WTC11 (cell line): ENCODE measurements around the gene PIAS2. TPM values are rescaled to one million over a fixed set of nuclear protein-coding genes. Genes with fewer than 3 reads are reported as not detected.
A peak's percentile ranks its signal among the peaks of the same experiment; 100 is the strongest.

Source experiments
- ATAC-seq: fragments of 200-7000 bp; cut with Tn5 transposase; 2 replicates; pipeline ENCODE4 v1.10.0; 2021; ENCODE audit warnings: mild to moderate bottlenecking, moderate library complexity
- CTCF ChIA-PET: fragments of 300-600 bp; sonication (Branson Sonifier 250); formaldehyde crosslinking; loops from one replicate; lab custom pipeline; 2021; ENCODE audit warnings: antibody characterized with exemption; lab: Charles Lee
- POLR2A ChIA-PET: fragments of 350-600 bp; sonication (Branson Sonifier 250); formaldehyde crosslinking; loops from one replicate; lab custom pipeline; 2021; ENCODE audit warnings: antibody characterized with exemption; lab: Charles Lee
- DNase-seq: peaks from one replicate; pipeline ENCODE4 v3.0.0; 2021; ENCODE audit warnings: low spot score
- H3K27ac Mint-ChIP-seq: 2 replicates; pipeline ENCODE4 v1.8.0; 2021; ENCODE audit warnings: mixed read lengths
- H3K27me3 Mint-ChIP-seq: 2 replicates; pipeline ENCODE4 v1.8.0; 2021; ENCODE audit warnings: low read depth, mild to moderate bottlenecking, moderate library complexity, mixed read lengths
- H3K36me3 Mint-ChIP-seq: 2 replicates; pipeline ENCODE4 v1.8.0; 2021; ENCODE audit warnings: mixed read lengths
- H3K4me1 Mint-ChIP-seq: 2 replicates; pipeline ENCODE4 v1.8.0; 2022; ENCODE audit warnings: mixed read lengths
- H3K4me3 Mint-ChIP-seq: 2 replicates; pipeline ENCODE4 v1.8.0; 2021; ENCODE audit warnings: mild to moderate bottlenecking, moderate library complexity, mixed read lengths
- H3K9me3 Mint-ChIP-seq: 2 replicates; pipeline ENCODE4 v1.8.0; 2021; ENCODE audit warnings: mixed read lengths
- ATF1 ChIP-seq: sonication (generic); formaldehyde crosslinking; IDR thresholded peaks from 2 replicates; pipeline ENCODE4 v1.8.1; 2023; ENCODE audit warnings: mild to moderate bottlenecking, moderate library complexity, missing genetic modification reagents
- ELF4 ChIP-seq: sonication (generic); formaldehyde crosslinking; IDR thresholded peaks from 2 replicates; pipeline ENCODE4 v1.8.1; 2022; ENCODE audit warnings: low read depth, mild to moderate bottlenecking, moderate library complexity, missing genetic modification reagents
- FOXJ3 ChIP-seq: sonication (generic); formaldehyde crosslinking; IDR thresholded peaks from 2 replicates; pipeline ENCODE4 v1.9.0; 2021; ENCODE audit warnings: missing genetic modification reagents, mild to moderate bottlenecking, borderline replicate concordance
- FOXP1 ChIP-seq: sonication (generic); formaldehyde crosslinking; IDR thresholded peaks from 2 replicates; pipeline ENCODE4 v1.8.0; 2022; ENCODE audit warnings: missing genetic modification reagents, mild to moderate bottlenecking, moderate library complexity, borderline replicate concordance
- MYBL2 ChIP-seq: sonication (generic); formaldehyde crosslinking; IDR thresholded peaks from 2 replicates; pipeline ENCODE4 v1.8.1; 2023; ENCODE audit warnings: mild to moderate bottlenecking, moderate library complexity, missing genetic modification reagents
- NFYB ChIP-seq: sonication (generic); formaldehyde crosslinking; conservative IDR thresholded peaks from 2 replicates; pipeline ENCODE4 v1.8.0; 2022; ENCODE audit warnings: low read depth, missing genetic modification reagents
- NR1H2 ChIP-seq: sonication (generic); formaldehyde crosslinking; IDR thresholded peaks from 2 replicates; pipeline ENCODE4 v1.9.0; 2021; ENCODE audit warnings: mild to moderate bottlenecking, moderate library complexity, missing genetic modification reagents
- NR3C1 ChIP-seq: sonication (generic); formaldehyde crosslinking; conservative IDR thresholded peaks from 2 replicates; pipeline ENCODE4 v1.8.1; 2023; ENCODE audit warnings: low read depth, mild to moderate bottlenecking, missing genetic modification reagents
- OVOL2 ChIP-seq: fragments of 250-450 bp; sonication (Bioruptor Pico); IDR thresholded peaks from 2 replicates; pipeline ENCODE4 v1.9.0; 2021; ENCODE audit warnings: mild to moderate bottlenecking, borderline replicate concordance
- PRRX2 ChIP-seq: fragments of 250-450 bp; sonication (Bioruptor Pico); IDR thresholded peaks from 2 replicates; pipeline ENCODE4 v1.8.0; 2021; ENCODE audit warnings: mild to moderate bottlenecking
- RORB ChIP-seq: fragments of 250-450 bp; sonication (Bioruptor Pico); IDR thresholded peaks from 2 replicates; pipeline ENCODE4 v1.9.0; 2021; ENCODE audit warnings: mild to moderate bottlenecking
- SP1 ChIP-seq: sonication (generic); formaldehyde crosslinking; conservative IDR thresholded peaks from 2 replicates; pipeline ENCODE4 v1.8.1; 2022; ENCODE audit warnings: missing genetic modification reagents
- TEAD4 ChIP-seq: sonication (generic); formaldehyde crosslinking; IDR thresholded peaks from 2 replicates; pipeline ENCODE4 v1.8.0; 2022; ENCODE audit warnings: mild to moderate bottlenecking, missing genetic modification reagents
- TP53 ChIP-seq: sonication (generic); formaldehyde crosslinking; IDR thresholded peaks from 2 replicates; pipeline ENCODE4 v1.8.1; 2023; ENCODE audit warnings: mild to moderate bottlenecking, missing genetic modification reagents
- ZBTB21 ChIP-seq: sonication (generic); formaldehyde crosslinking; IDR thresholded peaks from 2 replicates; pipeline ENCODE4 v1.8.1; 2023; ENCODE audit warnings: mild to moderate bottlenecking, missing genetic modification reagents, borderline replicate concordance
- ZNF232 ChIP-seq: sonication (generic); formaldehyde crosslinking; IDR thresholded peaks from 2 replicates; pipeline ENCODE4 v1.8.0; 2022; ENCODE audit warnings: mild to moderate bottlenecking, missing genetic modification reagents
- ZNF423 ChIP-seq: fragments of 250-450 bp; sonication (Bioruptor Pico); IDR thresholded peaks from 2 replicates; pipeline ENCODE4 v2.1.2; 2022; ENCODE audit warnings: mild to moderate bottlenecking, moderate library complexity
- total RNA-seq: library from RNA; stranded (reverse); gene quantifications from 3 replicates; pipeline ENCODE4 v1.2.3, GENCODE V29; 2021
- TF ChIP-seq, protein P1 (sequence below): fragments of 250-450 bp; sonication (Bioruptor Pico); IDR thresholded peaks from 2 replicates; pipeline ENCODE4 v1.8.0; 2021; ENCODE audit warnings: mild to moderate bottlenecking
- TF ChIP-seq, protein P2 (sequence below): fragments of 250-450 bp; sonication (Bioruptor Pico); IDR thresholded peaks from 2 replicates; pipeline ENCODE4 v1.9.0; 2021; ENCODE audit warnings: moderate library complexity, mild to moderate bottlenecking, inconsistent platforms, borderline replicate concordance
- TF ChIP-seq, protein P3 (sequence below): sonication (generic); formaldehyde crosslinking; IDR thresholded peaks from 2 replicates; pipeline ENCODE4 v1.8.1; 2022; ENCODE audit warnings: mild to moderate bottlenecking, missing genetic modification reagents, moderate library complexity, borderline replicate concordance
- TF ChIP-seq, protein P4 (sequence below): sonication (generic); formaldehyde crosslinking; IDR thresholded peaks from 2 replicates; pipeline ENCODE4 v1.8.1; 2022; ENCODE audit warnings: low read depth, missing genetic modification reagents, borderline replicate concordance
- TF ChIP-seq, protein P5 (sequence below): sonication (generic); formaldehyde crosslinking; IDR thresholded peaks from 2 replicates; pipeline ENCODE4 v1.8.0; 2022; ENCODE audit warnings: missing genetic modification reagents

The PIAS2 gene
- total RNA-seq, 1 experiment from 2014 or later: 50.7 TPM

DNA sequence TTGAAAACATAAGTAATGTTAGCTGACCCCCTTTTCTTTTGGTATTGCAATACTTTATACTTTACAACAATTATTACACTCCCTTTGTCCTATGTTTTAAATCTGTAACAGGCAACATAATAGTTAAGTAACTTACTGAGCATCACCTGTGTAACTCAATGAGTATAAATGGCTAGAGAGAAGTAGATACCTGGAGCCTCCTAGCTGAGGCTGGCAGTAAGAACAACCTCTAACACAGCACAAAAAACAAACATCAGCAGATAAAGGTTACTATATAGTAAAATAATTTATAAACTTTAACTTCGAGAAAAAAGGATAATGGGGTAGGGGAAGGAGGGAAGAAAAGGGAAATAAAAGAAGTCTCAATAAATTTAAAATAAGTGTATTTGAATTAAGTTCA is 87.4 kb downstream of the PIAS2 start:
- ATAC-seq (0 out of 2 replicates have a peak, but pooled peaks have one; percentile 20), DNase-seq (no peak)
- H3K4me1 Mint-ChIP-seq: no peaks in the 10 kb centered on the region
- no peak overlapping the region for H3K4me3 Mint-ChIP-seq
- CTCF ChIA-PET: interaction anchor here (1.0 to 1.4 kb wide), 3 partner anchors 14 to 172 kb away, joined by 4 to 7 read pairs (median 4); no protein-coding TSS in a partner anchor
- H3K27ac Mint-ChIP-seq: no peak overlapping the region
- H3K36me3 Mint-ChIP-seq: peaks cover 46% of the 10 kb centered on the region
- POLR2A ChIA-PET: no interaction called here
- TF ChIP-seq ZBTB21 (no peak), FOXJ3 (no peak), MYBL2 (CRISPR knock-in tag) (no peak), FOXP1 (CRISPR knock-in tag) (no peak), NR1H2 (CRISPR knock-in tag) (no peak), ZNF423 (CRISPR knock-in tag) (no peak), TEAD4 (CRISPR knock-in tag) (no peak), NR3C1 (CRISPR knock-in tag) (no peak), ZNF232 (CRISPR knock-in tag) (no peak)
- TF ChIP-seq, protein P1, sequence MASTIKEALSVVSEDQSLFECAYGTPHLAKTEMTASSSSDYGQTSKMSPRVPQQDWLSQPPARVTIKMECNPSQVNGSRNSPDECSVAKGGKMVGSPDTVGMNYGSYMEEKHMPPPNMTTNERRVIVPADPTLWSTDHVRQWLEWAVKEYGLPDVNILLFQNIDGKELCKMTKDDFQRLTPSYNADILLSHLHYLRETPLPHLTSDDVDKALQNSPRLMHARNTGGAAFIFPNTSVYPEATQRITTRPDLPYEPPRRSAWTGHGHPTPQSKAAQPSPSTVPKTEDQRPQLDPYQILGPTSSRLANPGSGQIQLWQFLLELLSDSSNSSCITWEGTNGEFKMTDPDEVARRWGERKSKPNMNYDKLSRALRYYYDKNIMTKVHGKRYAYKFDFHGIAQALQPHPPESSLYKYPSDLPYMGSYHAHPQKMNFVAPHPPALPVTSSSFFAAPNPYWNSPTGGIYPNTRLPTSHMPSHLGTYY (CRISPR knock-in tag): no peak
- TF ChIP-seq, protein P2, sequence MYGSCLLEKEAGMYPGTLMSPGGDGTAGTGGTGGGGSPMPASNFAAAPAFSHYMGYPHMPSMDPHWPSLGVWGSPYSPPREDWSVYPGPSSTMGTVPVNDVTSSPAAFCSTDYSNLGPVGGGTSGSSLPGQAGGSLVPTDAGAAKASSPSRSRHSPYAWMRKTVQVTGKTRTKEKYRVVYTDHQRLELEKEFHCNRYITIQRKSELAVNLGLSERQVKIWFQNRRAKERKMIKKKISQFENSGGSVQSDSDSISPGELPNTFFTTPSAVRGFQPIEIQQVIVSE (CRISPR knock-in tag): no peak
- TF ChIP-seq, protein P3, sequence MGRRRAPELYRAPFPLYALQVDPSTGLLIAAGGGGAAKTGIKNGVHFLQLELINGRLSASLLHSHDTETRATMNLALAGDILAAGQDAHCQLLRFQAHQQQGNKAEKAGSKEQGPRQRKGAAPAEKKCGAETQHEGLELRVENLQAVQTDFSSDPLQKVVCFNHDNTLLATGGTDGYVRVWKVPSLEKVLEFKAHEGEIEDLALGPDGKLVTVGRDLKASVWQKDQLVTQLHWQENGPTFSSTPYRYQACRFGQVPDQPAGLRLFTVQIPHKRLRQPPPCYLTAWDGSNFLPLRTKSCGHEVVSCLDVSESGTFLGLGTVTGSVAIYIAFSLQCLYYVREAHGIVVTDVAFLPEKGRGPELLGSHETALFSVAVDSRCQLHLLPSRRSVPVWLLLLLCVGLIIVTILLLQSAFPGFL: no peak
- TF ChIP-seq, protein P4, sequence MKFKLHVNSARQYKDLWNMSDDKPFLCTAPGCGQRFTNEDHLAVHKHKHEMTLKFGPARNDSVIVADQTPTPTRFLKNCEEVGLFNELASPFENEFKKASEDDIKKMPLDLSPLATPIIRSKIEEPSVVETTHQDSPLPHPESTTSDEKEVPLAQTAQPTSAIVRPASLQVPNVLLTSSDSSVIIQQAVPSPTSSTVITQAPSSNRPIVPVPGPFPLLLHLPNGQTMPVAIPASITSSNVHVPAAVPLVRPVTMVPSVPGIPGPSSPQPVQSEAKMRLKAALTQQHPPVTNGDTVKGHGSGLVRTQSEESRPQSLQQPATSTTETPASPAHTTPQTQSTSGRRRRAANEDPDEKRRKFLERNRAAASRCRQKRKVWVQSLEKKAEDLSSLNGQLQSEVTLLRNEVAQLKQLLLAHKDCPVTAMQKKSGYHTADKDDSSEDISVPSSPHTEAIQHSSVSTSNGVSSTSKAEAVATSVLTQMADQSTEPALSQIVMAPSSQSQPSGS (CRISPR knock-in tag): no peak
- no peaks in the 10 kb centered on the region for H3K9me3 Mint-ChIP-seq
- no peaks in the 10 kb centered on the region for H3K27me3 Mint-ChIP-seq

DNA sequence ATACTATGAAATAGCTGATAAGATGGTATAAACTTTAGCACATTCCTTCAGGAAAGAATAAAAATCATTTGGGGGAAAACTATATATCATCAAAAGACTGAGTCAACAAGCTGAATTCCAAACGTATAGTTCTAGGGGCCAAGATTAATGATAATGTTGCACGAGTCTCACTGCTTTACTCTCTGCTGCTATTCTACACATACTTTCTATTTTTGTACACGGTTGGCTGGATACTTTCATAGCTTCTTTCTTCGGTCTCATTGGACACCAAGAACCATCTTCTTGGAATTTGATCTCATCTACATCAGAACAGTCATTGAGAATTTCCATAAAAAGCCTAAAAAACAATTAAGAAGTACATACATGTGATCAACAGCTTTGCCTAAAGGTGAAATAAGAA is 87.8 kb downstream of the PIAS2 start:
- CTCF ChIA-PET: interaction anchor here (1.0 to 1.4 kb wide), 3 partner anchors 13 to 172 kb away, joined by 4 to 7 read pairs (median 4); no protein-coding TSS in a partner anchor
- H3K4me1 Mint-ChIP-seq: no peaks in the 10 kb centered on the region
- no peak overlapping the region for H3K27ac Mint-ChIP-seq

More for the DNA sequence above, 87.8 kb downstream of the PIAS2 start:
- Mint-ChIP-seq H3K27me3 (no peaks in the 10 kb centered on the region), H3K4me3 (no peak overlapping the region), H3K9me3 (no peaks in the 10 kb centered on the region), H3K36me3 (peaks cover 42% of the 10 kb centered on the region)
- DNase-seq: no peak
- POLR2A ChIA-PET: no interaction called here
- no peak for TF ChIP-seq RORB (CRISPR knock-in tag)
- TF ChIP-seq FOXJ3: no peak
- TF ChIP-seq NR1H2 (CRISPR knock-in tag): no peak
- no peak for TF ChIP-seq PRRX2 (CRISPR knock-in tag)
- no peak for TF ChIP-seq ATF1
- TF ChIP-seq SP1 (CRISPR knock-in tag): no peak
- no peak for TF ChIP-seq TP53
- TF ChIP-seq NFYB (CRISPR knock-in tag): no peak
- no peak for TF ChIP-seq OVOL2
- TF ChIP-seq, protein P5, sequence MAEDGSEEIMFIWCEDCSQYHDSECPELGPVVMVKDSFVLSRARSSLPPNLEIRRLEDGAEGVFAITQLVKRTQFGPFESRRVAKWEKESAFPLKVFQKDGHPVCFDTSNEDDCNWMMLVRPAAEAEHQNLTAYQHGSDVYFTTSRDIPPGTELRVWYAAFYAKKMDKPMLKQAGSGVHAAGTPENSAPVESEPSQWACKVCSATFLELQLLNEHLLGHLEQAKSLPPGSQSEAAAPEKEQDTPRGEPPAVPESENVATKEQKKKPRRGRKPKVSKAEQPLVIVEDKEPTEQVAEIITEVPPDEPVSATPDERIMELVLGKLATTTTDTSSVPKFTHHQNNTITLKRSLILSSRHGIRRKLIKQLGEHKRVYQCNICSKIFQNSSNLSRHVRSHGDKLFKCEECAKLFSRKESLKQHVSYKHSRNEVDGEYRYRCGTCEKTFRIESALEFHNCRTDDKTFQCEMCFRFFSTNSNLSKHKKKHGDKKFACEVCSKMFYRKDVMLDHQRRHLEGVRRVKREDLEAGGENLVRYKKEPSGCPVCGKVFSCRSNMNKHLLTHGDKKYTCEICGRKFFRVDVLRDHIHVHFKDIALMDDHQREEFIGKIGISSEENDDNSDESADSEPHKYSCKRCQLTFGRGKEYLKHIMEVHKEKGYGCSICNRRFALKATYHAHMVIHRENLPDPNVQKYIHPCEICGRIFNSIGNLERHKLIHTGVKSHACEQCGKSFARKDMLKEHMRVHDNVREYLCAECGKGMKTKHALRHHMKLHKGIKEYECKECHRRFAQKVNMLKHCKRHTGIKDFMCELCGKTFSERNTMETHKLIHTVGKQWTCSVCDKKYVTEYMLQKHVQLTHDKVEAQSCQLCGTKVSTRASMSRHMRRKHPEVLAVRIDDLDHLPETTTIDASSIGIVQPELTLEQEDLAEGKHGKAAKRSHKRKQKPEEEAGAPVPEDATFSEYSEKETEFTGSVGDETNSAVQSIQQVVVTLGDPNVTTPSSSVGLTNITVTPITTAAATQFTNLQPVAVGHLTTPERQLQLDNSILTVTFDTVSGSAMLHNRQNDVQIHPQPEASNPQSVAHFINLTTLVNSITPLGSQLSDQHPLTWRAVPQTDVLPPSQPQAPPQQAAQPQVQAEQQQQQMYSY (CRISPR knock-in tag): no peak
- TF ChIP-seq ELF4: no peak
- no peak for ATAC-seq
